Measurements from ENCODE around the gene ZBTB45.
A peak's percentile ranks its signal among the peaks of the same experiment; 100 is the strongest.

The ZBTB45 gene

DNA sequence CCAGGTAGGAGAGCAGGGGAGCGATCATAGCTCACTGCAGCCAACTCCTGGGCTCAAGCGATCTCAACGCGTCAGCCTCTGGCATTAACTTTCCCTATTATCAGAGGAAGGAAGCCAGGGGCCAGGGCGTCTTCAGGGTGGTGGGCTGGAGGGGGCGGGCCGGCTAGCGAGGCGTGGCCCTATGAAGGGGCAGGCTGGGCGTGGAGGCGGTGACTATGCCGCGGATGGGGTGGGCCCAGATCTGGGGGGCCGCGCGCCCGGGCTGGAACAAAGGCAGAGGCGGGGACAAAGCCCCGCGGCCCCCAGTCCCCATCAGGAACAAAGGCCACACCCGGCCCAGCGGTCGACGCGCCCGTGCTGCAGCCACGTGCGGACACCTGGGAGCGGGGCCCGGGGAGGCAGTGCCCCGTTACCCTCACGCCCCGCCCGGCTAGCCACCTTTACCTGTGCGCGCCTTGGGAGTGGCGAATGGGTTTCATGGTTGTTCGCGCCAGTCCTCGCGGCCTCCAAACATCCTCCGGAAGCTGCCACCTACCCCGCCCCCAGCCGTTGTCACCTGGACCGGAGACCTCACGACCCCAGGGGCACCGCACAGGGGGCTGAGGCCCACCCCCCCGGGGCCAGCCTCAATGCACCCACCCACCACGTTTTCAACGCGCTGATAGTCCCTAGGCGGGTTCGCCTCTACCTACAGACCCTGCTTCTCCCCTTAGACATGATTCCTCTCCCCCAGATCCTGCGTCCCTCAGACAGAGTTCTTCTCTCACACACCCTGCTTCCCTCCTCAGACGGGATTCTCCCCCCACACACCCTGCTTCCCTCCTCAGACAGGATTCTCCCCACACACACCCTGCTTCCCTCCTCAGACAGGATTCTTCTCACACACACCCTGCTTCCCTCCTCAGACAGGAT, 18.9 kb upstream of the ZBTB45 start:
- peak overlapping the region; percentile 56 for H3K4me3 ChIP-seq
- TF ChIP-seq, protein P1, sequence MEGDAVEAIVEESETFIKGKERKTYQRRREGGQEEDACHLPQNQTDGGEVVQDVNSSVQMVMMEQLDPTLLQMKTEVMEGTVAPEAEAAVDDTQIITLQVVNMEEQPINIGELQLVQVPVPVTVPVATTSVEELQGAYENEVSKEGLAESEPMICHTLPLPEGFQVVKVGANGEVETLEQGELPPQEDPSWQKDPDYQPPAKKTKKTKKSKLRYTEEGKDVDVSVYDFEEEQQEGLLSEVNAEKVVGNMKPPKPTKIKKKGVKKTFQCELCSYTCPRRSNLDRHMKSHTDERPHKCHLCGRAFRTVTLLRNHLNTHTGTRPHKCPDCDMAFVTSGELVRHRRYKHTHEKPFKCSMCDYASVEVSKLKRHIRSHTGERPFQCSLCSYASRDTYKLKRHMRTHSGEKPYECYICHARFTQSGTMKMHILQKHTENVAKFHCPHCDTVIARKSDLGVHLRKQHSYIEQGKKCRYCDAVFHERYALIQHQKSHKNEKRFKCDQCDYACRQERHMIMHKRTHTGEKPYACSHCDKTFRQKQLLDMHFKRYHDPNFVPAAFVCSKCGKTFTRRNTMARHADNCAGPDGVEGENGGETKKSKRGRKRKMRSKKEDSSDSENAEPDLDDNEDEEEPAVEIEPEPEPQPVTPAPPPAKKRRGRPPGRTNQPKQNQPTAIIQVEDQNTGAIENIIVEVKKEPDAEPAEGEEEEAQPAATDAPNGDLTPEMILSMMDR (IDR thresholded peaks at IDR 0.05): no peak
- peak; percentile 62 for DNase-seq (ENCODE audit: low spot score)
- peak overlapping the region in 1 of 2 donors; percentile 26 for H3K27ac ChIP-seq

DNA sequence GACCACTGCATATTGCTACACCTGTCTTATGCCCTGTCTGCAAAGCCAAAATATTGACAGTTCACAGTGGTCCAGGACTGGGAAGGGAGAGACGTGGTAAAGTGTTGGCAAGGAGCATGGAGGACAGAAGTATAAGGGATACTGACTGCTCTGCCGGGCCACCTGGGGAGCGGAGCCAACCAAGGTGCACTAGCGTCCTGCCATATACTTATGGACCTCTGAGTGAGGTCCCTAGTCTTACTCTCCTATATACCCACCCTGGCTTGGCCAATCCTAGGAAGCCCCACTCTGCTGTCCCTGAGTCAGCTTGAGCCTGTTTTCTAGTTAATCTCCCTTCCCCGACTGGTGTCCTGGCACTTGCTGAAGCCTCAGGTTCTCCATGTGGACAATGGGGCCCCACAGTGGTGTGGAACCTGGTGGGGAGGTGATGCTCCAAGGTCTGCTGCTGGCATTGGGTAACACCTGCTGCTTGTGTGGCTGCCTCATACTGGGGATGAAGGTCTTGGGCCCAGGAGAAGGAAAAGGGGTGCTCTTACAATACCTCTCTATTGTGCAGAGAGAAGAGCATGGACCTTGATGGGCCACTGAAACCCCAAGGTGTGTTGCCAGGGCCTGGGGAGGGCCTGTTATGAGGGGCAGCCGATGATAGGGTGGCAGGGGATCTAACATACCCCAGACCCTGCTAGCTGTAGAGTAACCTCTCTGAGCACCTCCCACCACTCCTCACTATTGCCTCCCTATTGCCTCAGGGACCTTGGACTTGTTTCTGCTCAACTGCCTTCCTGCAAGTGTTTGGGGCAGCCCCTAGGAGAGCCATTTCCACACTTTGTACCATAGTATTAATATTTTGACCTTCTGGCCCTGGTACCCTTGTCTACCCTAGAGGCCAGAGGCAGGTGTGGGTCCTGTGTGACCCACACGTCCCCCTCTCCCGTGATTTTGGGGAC, 17.5 kb upstream of the ZBTB45 start:
- DNase-seq (ENCODE audit: low spot score): no peak

DNA sequence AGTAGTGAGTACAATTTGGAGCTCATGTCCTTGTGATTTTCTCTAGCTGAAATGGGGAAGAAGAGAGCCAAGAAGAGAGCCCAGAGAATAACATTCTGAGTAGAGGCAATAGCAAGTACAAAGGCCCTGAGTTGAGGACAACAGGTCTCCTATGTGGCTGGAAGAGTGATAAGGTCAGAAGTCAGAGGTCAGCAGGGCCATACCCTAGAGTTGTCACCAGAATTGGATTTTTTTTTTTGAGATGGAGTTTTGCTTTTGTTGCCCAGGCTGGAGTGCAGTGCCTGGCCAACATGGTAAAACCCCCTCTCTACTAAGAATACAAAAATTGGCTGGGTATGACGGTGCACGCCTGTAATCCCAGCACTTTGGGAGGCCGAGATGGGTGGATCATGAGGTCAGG, 16.2 kb upstream of the ZBTB45 start:
- no peak for DNase-seq (ENCODE audit: low spot score)
- Histone ChIP-seq H3K4me3 (no peak overlapping the region), H3K27ac (no peak overlapping the region)
- TF ChIP-seq, protein P1 (IDR thresholded peaks at IDR 0.05): no peak

More for the DNA sequence above, 17.5 kb upstream of the ZBTB45 start:
- Histone ChIP-seq H3K4me3 (no peak overlapping the region), H3K27ac (no peak overlapping the region)
- TF ChIP-seq, protein P1 (IDR thresholded peaks at IDR 0.05): no peak

DNA sequence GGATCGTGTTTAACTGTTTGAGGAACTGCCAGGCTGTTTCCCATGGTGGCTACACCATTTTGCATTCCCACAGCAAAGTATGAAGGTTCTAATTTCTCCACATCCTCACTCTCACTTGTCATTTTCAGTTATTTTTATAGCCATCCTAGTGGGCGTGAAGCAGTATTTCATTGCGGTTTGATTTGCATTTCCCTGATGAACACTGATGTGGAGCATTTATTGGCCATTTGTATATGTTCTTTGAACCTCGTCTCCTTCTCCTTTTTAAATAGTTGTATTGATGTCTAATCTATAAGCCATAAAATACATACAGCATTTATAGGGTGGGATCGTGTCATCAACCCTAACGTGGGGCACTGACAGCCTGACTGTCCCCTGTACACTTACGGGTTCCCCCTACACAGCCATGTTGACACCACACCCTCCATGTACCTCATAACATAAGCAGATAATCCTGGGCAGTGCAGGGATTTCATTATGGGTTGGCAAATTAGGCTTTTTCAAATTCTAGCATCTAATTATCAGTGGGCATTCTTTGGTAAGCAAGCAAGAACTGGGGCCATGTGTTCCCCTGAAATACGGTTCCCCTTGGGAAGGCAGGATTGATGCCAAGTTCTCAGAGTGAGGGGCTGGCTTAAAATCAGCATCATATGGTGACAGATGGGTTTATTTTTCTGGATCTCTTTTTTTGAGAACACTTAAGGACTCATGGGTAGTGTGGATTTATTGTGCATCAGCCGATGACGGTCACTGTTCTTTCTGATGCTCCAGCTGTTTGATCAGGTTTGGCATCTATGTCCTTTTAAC, 11.6 kb upstream of the ZBTB45 start:
- Histone ChIP-seq H3K27ac (no peak overlapping the region), H3K4me3 (no peak overlapping the region)
- no peak for DNase-seq (ENCODE audit: low spot score)
- TF ChIP-seq, protein P1 (IDR thresholded peaks at IDR 0.05): no peak

DNA sequence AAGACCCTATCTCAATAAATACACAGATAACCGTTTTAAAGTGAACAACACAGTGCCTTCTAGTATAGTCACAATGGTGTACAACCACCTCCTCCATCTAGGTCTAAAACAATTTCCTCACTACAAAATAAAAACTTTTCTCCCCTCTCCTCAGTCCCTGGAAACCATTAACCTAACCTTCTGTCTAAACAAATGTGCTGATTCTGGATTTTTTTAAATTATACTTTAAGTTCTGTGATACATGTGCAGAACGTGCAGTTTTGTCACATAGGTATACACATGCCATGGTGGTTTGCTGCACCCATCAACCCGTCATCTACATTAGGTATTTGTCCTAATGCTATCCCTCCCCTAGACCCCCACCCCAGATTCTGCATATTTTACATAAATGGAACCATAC, 9.8 kb upstream of the ZBTB45 start:
- no peak for DNase-seq (ENCODE audit: low spot score)
- TF ChIP-seq, protein P1 (IDR thresholded peaks at IDR 0.05): no peak
- H3K27ac ChIP-seq: no peak overlapping the region
- no peak overlapping the region for H3K4me3 ChIP-seq

DNA sequence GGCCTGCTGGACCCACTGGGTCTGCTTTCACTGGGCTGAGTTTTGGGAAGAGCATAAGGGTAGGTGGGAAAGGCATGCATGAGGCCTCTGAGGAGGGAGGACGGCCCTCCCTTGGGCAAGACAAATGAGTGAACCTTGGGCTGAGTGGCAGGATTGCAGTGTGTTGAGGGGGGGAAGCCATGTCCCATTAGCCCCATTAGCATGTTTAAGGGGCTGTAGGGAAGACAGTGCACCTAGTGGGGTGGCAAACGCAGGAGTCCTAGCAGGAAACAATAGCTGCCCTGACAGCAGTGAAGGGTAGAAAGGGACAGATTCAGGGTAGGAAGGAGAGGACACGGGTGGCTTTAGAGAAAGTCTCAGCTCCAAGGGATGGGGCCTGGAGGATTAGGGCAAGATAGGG, 3.1 kb upstream of the ZBTB45 start:
- TF ChIP-seq, protein P1 (IDR thresholded peaks at IDR 0.05): no peak
- DNase-seq (ENCODE audit: low spot score): no peak
- Histone ChIP-seq H3K4me3 (no peak overlapping the region), H3K27ac (no peak overlapping the region)
